Iris pigment epithelial cell (primary cell): ENCODE measurements around the gene MAPK1IP1L.

Source experiments
- DNase-seq: peaks from one replicate; pipeline ENCODE4 v3.0.0-alpha.2; 2011; ENCODE audit warnings: low read depth

MAPK1IP1L gene

GRCh38 chr14:55094292-55095157, 43.1 kb downstream of the MAPK1IP1L start:
- peak; percentile 82 for DNase-seq

- no peak for DNase-seq
Measured at GRCh38 chr14:55097881-55098560, 46.6 kb downstream of the MAPK1IP1L start.

GRCh38 chr14:55098561-55098898, 47.1 kb downstream of the MAPK1IP1L start:
- DNase-seq = no peak

- DNase-seq = peak; percentile 58
Measured at GRCh38 chr14:55099756-55100155, 48.3 kb downstream of the MAPK1IP1L start.

- no peak for DNase-seq
Measured at GRCh38 chr14:55101698-55102097, 50.3 kb downstream of the MAPK1IP1L start.

- DNase-seq = peak; percentile 97
Measured at GRCh38 chr14:55102141-55102621, 50.7 kb downstream of the MAPK1IP1L start.

GRCh38 chr14:55103005-55103640, 51.7 kb downstream of the MAPK1IP1L start:
- DNase-seq = peak; percentile 98

- DNase-seq = no peak
Measured at GRCh38 chr14:55103971-55104954, 52.8 kb downstream of the MAPK1IP1L start.

- no peak for DNase-seq
Measured at GRCh38 chr14:55105991-55106390, 54.5 kb downstream of the MAPK1IP1L start.

GRCh38 chr14:55107766-55108554, 56.5 kb downstream of the MAPK1IP1L start:
- peak; percentile 98 for DNase-seq

- DNase-seq = no peak
Measured at GRCh38 chr14:55109836-55110235, 58.4 kb downstream of the MAPK1IP1L start.

GRCh38 chr14:55111122-55111708, 59.8 kb downstream of the MAPK1IP1L start:
- no peak for DNase-seq

GRCh38 chr14:55114720-55115119, 63.3 kb downstream of the MAPK1IP1L start:
- DNase-seq = no peak

- no peak for DNase-seq
Measured at GRCh38 chr14:55115460-55115859, 64.0 kb downstream of the MAPK1IP1L start.

- DNase-seq = no peak
Measured at GRCh38 chr14:55115861-55116245, 64.4 kb downstream of the MAPK1IP1L start.

- no peak for DNase-seq
Measured at GRCh38 chr14:55116246-55117030, 65.0 kb downstream of the MAPK1IP1L start.

GRCh38 chr14:55117803-55118441, 66.5 kb downstream of the MAPK1IP1L start:
- DNase-seq = peak; percentile 19

GRCh38 chr14:55118761-55119160, 67.3 kb downstream of the MAPK1IP1L start:
- no peak for DNase-seq
